Right ventricle myocardium inferior (tissue), 1 donor: ENCODE measurements around the gene SH3GL1. TPM values are rescaled to one million over a fixed set of nuclear protein-coding genes. Genes with fewer than 3 reads are reported as not detected.

Source experiments
- ATAC-seq: fragments of 200-7000 bp; cut with Tn5 transposase; one replicate; pipeline ENCODE4 v1.9.1; 2020; ENCODE audit warnings: mild to moderate bottlenecking, moderate library complexity
- DNase-seq: peaks from one replicate; pipeline ENCODE4 v3.0.0; 2021; ENCODE audit errors: missing footprints
- intact Hi-C: fragments of 100-400 bp; cut with DNase I; formaldehyde crosslinking; loops from one replicate; pipeline ENCODE4 v1.11.0; 2022
- total RNA-seq: library from RNA; stranded (reverse); fragmentation: NEBNext Ultra II Directional; extraction: Animal tissue kit (Norgen Biotek cat#: 25700); gene quantifications from one replicate; pipeline ENCODE4 v1.2.1, GENCODE V29; 2021
- donor health status: DM: no; HTN: yes; CAD: no; lungs with severe emphysema.

SH3GL1 gene
- total RNA-seq, 1 donor from 2014 or later = 22.0 TPM

DNA sequence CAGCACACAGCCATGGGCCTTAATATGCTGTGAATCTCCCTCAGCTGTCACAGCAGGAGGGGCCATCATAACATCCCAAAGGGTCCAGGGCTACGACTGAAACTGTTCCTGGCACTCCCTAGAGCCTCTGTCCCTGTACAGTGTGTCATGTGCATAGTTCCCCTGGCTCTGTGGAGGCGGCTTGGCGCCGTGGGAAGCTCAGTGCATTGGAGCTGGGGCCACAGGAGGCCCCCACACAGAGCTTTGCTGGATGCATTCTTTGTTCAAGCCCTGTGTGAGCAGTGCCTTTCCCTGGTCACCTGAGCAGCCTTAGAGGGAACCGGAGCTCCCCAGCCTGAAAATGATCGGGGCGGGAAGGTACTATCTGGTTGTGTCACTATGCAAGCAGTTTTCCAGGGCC, 35.9 kb upstream of the SH3GL1 start:
- intact Hi-C loops = no loop called here
- no peak for DNase-seq
- ATAC-seq = no peak

DNA sequence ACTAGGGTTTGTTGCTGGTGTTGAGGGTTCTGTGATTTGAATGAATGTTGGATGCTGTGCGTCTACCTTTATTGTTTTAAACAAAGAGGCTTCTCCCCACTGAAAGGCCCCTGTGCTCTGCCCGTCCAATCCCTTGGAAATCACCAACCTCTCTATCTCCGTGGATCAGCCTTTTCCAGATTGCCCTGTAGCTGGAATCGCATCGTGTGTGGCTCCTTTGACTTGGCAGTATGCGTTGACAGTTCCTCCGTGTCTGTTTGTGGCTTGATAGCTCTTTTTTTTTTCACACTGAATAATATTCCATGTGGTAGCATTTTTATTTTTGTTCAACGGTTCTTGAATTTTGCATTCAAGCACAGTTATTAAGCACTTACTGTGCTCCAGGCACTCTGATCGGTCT, 34.0 kb upstream of the SH3GL1 start:
- ATAC-seq = no peak
- intact Hi-C loops = no loop called here

DNA sequence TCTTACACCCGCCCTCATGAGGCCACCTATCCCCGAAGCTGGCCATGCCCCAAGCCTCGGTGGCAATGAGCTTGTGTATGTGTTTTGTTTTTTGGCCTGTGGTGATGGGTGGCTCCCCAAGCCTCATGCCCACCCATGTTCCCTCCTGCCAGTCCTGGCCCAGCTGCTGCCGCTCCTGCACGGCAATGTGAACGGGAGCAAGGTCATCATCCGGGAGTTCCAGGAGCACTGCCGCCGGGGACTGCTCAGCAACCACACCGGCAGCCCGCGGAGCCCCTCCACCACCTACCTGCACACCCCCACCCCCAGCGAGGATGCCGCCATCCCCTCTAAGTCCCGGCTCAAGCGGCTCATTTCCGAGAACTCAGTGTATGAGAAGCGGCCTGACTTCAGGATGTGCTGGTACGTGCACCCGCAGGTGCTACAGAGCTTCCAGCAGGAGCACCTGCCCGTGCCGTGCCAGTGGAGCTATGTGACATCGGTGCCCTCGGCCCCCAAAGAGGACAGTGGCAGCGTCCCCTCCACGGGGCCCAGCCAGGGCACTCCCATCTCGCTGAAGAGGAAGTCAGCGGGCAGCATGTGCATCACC, 32.7 kb upstream of the SH3GL1 start:
- DNase-seq = no peak
- intact Hi-C loops = no loop called here

More for the DNA sequence above, 34.0 kb upstream of the SH3GL1 start:
- no peak for DNase-seq

DNA sequence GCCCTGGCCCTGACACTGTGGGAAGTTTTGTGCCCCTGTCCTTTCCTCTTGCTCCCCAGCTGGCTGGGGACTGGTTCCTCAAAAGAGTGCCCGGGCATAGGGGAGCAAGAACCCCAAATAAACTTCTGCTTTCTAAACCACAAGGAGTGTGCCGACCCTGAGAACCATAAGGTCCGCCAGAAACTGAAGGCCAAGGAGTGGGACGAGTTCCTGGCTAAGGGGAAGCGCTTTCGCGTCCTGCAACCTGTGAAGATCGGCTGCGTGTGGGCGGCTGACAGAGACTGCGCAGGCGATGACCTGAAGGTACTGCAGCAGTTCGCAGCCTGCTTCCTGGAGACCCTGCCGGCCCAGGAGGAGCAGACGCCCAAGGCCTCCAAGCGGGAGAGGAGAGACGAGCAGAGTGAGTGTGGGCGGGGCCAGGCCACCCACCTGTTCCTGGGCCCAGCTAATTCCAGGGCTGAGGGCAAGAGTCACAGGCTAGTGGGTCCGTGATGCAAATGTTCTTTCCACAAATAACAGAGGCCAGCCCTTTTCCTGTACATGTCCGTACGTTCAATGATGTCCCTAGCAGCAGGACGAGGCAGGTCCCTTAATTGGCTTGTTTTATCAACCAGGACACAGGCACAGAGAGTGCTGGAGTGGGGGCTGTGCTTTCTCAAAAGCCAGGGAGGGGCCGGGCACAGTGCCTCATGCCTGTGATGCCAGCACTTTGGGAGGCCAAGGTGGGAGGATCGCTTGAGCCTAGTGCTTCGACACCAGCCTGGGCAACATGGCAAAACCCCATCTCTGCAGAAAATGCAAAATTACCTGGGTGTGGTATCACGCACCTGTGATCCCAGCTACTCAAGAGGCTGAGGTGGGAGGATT, 31.7 kb upstream of the SH3GL1 start:
- ATAC-seq = peak; percentile 53
- no peak for DNase-seq
- intact Hi-C loops = no loop called here

More for the DNA sequence above, 32.7 kb upstream of the SH3GL1 start:
- ATAC-seq = no peak

DNA sequence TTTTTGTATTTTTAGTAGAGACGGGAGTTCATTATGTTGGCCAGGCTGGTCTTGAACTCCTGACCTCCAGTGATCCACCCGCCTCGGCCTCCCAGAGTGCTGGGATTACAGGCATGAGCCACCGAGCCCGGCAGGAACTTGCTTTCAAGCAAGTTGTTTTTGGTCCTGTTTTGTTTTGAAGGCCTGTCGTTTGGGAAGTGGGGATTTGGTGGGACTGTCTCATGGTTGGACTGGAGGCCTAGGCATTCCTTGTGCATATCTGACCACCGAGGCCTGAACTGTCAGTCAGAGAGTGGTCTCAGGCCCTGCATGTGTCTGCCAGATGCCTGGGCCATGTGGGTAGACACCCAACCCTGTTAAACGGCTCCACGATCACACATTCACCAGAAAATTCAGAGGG, 30.9 kb upstream of the SH3GL1 start:
- no peak for DNase-seq
- intact Hi-C loops = no loop called here
- ATAC-seq = no peak

DNA sequence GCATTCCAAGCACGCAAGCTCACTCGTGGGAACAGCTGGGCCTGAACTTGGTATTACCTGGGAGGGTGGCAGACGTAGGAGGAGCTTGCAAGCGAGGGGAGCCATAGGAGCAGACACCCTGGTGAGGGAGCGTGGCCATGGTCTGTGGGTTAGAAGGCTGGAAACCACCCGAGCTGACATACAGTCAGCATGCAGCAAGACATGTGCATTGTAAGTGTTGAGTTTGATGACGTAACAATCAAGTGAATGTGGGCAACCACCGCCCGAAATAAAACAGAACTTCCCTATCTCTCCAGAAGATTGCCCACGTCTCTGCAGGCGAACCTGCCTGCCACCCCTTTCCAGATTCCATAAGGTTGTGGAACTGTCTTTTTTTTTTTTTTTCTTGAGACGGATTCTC, 30.4 kb upstream of the SH3GL1 start:
- ATAC-seq = no peak
- intact Hi-C loops = no loop called here
- DNase-seq = no peak

DNA sequence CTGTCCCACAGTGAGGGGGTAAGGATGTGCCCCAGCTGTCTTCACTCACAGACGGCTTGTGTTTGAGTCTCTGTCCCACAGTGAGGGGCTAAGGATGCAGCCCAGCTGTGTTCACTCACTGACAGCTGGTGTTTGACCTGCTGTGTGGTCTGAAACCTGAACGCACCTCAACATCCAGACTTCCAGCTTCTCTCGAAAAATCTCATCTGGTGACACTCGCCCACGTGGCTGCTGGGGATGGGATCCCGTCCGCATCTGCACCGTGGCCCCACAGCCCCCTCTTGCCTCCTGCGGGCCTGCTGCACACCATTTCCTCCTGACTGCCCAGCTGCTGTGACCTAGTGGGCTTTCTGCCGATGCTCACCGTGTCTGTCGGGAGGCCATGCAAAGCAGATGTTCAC, 29.4 kb upstream of the SH3GL1 start:
- no peak for DNase-seq
- ATAC-seq = no peak
- intact Hi-C loops = no loop called here

DNA sequence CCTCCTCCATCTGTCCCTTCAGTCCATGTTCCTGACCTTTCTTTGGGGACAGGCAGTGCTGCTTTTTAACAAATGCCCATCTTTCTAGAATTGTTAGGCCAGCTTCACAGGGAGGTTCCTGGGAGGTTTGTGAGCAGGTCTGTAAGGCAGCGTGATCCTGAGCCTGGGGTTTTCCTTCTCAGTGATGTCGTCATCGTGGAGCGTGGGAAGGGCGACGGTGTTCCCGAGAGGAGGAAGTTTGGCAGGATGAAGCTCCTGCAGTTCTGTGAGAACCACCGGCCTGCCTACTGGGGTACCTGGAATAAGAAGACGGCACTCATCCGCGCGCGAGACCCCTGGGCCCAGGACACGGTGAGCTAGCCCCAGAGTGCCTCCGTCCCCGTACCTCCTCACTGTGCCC, 28.9 kb upstream of the SH3GL1 start:
- intact Hi-C loops = no loop called here
- DNase-seq = no peak
- no peak for ATAC-seq

DNA sequence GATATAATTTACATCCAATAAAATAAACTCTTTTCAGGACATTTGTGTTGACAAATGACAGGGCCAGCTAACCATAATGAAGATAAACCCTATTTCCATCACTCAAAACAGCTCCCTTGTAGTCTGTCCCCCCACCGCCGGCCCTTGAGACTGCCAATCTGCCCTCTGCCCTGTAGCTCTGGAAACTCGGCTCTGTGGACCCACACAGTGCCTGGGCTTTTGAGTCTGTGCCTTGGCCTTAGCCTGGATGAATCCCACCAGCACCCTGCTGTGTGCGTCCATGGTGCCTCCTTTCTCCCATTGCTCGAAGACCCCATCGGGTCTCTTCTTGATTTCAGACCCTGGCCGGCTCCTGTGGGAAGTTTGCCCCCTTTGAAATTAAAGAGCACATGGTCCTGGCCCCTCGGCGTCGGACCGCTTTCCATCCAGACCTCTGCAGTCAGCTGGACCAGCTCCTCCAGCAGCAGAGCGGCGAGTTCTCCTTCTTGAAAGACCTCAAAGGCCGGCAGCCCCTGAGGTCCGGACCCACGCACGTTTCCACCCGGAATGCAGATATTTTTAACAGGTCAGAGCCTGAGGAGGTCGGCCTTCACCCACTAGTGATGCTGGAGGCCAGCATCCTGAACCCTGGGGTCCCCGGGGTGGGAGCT, 28.1 kb upstream of the SH3GL1 start:
- intact Hi-C loops = no loop called here
- ATAC-seq (no peak), DNase-seq (no peak)

DNA sequence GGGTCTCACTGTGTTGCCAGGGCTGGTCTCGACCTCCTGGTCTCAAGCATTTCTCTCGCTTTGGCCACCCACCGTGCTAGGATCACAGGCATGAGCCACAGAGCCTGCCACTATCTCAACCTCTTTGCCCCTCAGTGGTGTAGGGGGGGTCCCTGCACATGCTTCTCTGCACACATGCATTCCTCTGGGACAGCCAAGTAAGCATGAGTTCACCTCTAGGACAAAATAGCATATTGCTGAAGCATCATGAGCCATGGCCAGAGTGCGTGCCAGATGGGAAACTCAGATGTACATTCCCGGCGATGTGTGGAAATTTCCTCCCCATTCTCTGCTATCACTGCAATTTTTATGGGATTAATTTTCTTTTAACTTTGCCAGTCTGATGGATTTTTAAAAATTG, 25.2 kb upstream of the SH3GL1 start:
- DNase-seq (no peak), ATAC-seq (no peak)
- intact Hi-C loops = no loop called here

DNA sequence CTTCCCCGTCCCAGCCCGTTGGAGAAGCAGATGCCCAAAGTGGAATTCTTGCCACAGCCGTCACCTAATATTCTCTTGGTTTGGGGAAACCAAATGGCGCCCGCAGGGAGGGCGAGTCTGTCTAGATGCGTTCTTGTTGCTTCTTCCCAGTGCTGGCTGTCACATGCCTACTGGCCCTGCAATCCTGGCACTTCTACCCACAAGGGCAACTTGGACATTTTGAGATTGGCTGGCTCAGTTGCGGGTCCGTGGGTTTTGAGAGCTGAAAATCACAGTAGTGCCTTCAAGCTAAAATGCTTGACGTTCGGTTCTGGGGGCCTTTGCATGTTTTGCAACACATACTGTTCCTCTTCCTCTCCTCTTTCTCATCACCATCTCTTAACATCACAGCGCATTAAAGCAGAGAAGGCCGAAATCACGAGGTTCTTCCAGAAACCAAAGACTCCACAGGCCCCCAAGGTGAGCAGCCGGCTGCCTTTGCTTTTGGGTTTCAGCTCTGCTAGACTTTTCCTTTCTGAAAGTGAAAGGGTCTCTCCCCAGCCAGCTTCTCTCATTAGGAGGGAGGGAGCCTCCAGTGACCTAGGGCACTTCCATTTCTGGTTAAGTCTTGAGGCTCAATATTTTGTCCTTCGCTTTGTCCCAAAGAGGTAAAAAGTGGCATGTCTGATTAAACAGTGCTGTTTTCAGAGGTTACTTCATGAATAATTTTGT, 23.2 kb upstream of the SH3GL1 start:
- no peak for ATAC-seq
- no peak for DNase-seq
- intact Hi-C loops = no loop called here

DNA sequence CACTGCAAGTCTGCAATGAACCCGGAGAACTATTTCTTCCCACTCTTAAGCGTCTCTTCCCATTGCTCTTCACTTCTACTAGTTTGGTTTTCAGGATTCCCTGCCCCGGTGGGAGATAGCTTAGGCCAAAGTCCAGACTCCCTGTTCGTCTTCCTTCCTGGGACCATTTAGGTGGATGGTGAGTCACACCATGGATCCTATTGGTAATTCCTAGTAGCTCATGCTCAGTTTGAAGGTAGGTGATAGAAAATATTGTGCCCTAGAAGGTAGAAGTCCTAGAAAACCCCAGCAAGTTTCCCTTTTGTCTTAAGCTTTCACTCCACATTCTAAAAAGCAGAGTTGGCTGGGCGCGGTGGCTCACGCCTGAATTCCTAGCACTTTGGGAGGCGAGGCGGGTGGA, 15.9 kb upstream of the SH3GL1 start:
- ATAC-seq (no peak), DNase-seq (no peak)
- intact Hi-C loops = no loop called here

DNA sequence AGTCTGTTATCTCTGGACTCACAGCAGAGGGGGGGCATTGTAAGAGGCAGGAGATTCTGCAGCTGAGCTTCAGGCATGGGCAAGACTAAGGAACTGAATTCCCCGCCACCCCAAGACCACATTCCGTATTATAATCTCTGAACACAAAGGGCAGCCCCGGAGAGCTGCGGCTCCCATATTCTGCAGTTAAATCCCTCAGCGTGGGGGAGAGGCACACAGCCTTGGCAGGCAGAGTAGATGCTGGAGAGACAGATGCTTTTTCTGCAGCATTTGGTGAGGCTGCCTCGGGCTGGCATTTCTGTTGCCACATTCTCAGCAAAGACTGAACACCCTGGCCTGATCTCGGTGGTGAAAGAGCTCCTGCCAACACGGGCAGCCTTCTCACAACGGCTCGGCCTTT, 15.0 kb upstream of the SH3GL1 start:
- intact Hi-C loops = no loop called here
- DNase-seq (no peak), ATAC-seq (no peak)

DNA sequence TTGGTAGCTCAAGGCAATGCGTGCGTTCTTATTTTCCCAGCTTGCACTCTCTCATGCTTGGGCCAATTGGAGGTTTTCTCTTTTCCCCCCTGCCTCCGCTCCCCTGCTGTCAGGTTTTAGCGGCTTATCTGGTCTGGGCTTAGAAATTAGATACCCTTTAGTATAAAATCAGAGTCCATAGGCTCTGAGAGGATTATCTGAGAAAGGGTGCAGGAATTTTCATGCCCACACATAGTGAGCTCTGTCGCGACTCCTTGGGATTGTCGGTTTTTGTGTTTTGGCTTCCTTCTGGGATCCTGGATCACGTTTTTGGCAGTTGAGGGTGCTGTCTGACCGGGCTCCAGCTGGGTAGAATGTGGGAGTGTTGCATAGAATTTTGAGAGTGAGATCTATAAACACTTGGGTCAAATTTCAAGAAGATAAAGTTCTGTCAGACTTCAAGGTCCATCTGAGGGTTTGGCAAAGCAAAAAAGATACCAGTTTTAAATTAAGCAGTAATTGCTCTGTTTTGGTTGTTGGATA, 14.5 kb upstream of the SH3GL1 start:
- no peak for ATAC-seq
- DNase-seq = no peak
- intact Hi-C loops = no loop called here

DNA sequence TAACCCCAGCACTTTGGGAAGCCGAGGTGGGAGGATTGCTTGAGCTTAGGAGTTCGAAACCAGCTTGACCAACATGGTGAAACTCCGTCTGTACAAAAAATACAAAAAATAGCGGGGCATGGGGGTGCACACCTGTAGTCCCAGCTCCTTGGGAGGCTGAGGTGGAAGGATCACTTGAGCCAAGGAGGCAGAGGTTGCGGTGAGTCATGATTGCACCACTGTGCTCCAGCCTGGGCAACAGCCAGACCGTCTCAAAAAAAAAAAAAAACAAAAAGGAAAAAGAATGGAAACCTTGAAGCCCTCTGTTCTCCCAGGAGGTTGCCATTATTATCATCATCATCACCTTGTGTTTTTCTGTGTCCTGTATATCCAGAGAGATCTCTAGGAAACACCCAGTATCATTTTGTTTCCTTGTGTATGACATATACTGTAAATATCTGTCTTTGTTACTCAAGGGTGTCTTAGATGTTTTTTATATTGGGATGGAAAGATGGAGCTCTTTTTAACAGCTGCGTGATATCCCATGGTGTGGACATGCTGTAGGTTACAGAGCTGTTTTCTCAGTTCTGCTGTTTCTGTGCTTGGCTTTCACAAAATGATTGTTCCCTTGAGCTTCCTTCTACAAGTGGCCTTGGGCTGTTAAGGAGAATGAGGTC, 13.9 kb upstream of the SH3GL1 start:
- intact Hi-C loops = no loop called here
- ATAC-seq (peak; percentile 16), DNase-seq (no peak)

DNA sequence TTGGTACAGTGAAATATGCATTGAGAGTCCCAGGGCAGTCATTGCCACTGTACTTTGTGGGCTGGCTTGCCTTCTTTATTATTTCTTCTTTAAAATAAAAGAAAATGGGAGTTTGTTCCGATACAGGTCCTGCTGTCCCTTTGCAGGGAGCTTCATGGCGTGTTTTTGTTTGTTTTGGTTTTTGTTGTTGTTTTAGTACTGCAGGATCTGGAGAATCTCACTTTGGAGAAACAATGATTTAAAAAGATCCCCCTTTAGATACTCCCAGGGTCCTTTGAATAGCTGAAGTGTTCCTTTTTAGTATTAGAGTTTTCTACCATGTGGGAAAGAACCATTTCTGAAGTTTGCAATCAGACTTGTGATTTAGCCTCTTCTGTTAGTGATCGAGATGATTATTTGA, 13.2 kb upstream of the SH3GL1 start:
- DNase-seq = no peak
- no peak for ATAC-seq
- intact Hi-C loops = no loop called here

DNA sequence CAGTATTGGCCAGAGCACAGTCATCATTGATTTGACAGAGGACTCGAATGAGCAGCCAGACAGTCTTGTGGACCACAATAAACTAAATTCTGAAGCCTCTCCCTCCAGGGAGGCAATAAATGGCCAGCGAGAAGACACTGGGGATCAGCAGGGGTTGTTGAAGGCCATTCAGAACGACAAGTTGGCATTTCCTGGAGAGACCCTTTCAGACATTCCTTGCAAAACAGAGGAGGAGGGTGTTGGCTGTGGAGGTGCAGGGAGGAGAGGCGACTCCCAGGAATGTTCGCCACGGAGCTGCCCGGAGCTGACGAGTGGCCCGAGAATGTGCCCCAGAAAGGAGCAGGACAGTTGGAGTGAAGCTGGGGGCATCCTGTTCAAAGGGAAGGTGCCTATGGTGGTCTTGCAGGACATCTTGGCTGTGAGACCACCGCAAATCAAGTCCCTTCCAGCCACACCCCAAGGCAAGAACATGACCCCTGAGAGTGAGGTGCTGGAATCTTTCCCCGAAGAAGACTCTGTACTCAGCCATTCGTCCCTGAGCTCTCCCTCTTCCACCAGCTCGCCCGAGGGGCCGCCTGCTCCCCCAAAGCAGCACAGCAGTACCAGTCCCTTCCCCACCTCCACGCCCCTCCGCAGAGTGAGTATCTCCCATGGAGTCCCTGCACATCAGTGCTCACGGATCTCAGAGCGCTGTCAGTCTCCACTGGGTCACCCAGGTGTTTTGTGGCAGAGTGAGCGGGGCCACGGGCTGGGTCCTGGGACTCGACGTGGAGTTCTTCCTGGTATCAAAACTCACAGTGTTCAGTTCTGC, 9.0 kb upstream of the SH3GL1 start:
- intact Hi-C loops = no loop called here
- ATAC-seq (no peak), DNase-seq (no peak)

DNA sequence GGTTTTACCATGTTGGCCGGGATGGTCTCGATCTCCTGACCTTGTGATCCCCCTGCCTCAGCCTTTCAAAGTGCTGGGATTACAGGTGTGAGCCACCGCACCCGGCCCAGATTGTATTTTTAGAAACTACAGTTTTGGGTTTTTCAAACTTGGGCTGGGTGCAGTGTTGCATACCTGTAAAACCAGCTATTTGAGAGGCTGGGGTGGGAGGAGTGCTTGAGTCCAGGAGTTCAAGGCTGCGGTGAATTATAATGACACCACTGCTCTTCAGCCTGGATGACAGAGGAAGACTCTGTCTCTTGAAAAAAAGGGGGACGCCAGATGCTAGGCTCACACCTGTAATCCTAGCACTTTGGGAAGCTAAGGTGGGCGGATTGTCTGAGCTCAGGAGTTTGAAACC, 6.3 kb upstream of the SH3GL1 start:
- DNase-seq (no peak), ATAC-seq (no peak)
- intact Hi-C loops = no loop called here
